GM10266 (cell line): Measurements from ENCODE around the gene MVB12B.

Source experiments
- DNase-seq: peaks from one replicate; pipeline ENCODE4 v3.0.0; 2012; ENCODE audit errors: extremely low spot score
- TF ChIP-seq, protein P1 (sequence below): IDR thresholded peaks from 2 replicates; pipeline ENCODE4 v1.5.1; 2012; ENCODE audit warnings: mild to moderate bottlenecking, low read depth; ENCODE audit not compliant: control insufficient read depth, insufficient read depth; ENCODE audit errors: missing control alignments

The MVB12B gene

DNA sequence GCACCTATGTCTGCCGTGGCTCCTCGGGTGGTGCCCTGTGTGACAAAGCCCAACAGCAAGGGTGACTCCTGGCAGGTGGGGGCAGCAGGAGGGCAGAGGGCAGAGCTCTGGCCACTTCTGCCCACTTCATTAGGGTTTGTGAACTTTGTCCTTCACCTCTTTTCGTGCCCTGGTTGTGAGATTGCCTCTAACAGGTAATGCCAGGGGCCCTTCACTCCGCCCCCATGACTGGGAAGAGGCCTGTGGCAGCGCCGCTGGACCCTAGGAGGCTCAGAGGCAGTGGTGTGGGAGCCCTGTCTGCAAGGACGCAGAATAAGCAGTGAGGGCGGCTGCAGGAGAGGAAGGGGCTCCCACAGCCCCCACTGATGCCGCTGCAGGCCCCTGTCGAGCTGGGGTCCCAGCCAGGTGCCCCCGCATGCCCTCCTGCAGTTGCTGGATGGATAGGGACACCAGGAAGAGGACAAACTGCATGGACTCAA lies 178.4 kb downstream of the MVB12B start:
- DNase-seq = no peak
- TF ChIP-seq, protein P1, sequence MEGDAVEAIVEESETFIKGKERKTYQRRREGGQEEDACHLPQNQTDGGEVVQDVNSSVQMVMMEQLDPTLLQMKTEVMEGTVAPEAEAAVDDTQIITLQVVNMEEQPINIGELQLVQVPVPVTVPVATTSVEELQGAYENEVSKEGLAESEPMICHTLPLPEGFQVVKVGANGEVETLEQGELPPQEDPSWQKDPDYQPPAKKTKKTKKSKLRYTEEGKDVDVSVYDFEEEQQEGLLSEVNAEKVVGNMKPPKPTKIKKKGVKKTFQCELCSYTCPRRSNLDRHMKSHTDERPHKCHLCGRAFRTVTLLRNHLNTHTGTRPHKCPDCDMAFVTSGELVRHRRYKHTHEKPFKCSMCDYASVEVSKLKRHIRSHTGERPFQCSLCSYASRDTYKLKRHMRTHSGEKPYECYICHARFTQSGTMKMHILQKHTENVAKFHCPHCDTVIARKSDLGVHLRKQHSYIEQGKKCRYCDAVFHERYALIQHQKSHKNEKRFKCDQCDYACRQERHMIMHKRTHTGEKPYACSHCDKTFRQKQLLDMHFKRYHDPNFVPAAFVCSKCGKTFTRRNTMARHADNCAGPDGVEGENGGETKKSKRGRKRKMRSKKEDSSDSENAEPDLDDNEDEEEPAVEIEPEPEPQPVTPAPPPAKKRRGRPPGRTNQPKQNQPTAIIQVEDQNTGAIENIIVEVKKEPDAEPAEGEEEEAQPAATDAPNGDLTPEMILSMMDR = no peak

DNA sequence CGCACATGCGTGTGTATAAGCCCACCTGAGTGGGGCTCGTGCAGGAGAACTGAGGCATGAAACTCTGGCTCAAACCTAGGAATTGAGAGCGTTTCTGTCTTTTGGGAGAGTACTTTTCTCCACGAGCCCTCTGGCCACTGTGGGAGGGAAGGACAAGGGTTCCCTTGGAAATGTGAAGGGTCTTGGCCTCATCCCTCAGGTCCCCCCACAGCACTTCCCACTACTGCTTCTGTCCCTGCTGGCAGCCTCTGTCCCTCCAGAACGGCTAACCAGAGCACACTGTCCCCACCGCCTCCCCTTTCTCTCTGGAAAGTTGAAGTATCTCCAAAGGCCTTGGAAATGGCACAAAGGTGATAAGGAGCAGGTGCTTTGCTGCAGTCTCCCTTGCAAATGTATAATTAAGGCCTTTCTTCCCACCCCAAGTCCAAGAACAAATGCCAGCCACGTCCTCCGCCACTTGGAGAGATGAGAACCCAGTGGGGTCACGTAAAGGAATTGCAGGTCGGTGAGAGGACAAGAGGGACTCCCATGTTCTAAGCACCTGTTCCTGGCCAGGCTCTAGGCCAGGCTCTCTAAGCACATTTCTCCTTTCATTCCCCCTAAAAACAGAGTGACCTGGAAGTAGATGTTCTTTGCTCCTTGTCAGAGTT lies 179.2 kb downstream of the MVB12B start:
- TF ChIP-seq, protein P1 = no peak
- DNase-seq = no peak

- no peak for DNase-seq
- TF ChIP-seq, protein P1 = no peak
These were observed 180.0 kb downstream of the MVB12B start for GRCh38 chr9:126506361-126507317.

DNA sequence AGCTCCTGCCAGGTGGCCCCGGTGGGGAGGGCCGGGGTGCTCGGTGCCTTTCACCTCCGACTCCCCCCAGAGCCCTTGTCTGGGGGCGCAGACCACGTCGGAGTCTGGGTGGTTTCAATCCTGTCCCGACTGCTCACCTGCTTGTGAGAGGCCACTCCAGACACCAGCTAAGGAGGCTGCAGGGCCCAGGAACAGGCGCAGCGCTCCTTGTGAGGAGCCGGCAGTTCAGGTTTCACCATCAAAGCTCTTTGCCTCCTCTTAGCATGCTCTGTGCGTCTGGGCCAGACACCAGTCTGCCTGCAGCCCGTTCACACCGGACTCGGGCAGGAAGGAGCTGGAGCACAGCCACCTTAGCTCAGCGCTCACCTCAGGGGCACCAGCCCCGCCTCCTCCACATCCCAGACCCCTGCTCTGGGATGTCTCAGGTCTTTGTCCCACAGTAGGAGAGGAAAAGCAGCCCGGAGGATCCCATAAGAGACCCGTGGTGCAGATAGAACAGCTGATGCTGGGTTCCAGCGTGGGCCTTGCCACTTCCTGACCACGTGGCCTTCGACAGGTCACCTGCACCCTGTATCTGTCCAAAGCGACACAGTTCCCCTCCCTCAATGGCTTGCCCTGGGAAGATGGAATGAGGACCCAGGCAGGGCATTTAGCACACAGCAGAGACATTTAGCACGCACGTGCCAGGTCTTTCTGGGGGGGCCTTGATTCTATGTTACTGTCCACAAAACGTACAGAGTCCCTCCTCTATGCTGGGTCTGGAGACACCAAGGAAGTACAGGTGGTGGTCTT lies 180.9 kb downstream of the MVB12B start:
- DNase-seq = no peak
- TF ChIP-seq, protein P1 = no peak

DNA sequence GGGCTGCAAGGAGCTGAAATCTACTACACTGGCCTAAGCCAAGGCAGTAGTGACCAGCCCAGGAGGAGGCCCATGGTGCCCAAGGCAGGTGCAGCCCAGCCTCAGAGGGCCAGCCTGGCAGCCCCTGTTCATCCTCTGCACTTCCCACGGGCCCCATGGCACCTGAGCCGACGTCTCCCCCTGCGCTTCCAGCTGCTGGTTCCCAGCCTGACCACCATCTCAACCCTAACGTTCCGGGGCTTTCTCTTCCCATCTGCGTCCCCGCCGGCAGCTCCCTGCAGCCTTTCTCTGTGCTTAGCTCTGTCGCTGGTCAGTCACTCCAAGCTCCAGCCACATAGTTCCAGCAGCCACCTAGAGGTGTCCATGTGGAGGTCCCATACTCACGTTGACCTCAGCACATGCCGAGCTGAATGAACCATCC lies 181.6 kb downstream of the MVB12B start:
- TF ChIP-seq, protein P1 = no peak
- no peak for DNase-seq

- TF ChIP-seq, protein P1 = no peak
- DNase-seq = no peak
These were observed 182.3 kb downstream of the MVB12B start for GRCh38 chr9:126508928-126509327.

DNA sequence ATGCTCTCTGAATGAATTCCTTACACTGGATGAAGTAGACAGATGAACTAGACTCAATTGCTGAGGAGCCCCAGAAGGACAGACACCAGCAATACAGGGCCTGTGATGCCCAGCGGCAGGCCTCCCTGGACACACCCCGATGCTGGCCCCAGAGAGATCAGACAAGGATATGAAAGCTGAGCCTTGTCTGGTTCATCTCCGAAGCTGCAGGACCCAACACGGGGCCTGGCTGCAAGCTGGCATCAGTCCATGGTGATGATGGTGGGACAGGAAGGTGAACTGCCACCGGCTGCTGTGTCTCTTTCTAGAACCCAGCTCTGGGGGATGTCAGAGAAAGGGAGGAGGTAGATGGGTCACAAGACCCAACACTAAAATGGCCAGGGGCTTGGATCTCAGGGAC lies 183.1 kb downstream of the MVB12B start:
- no peak for DNase-seq
- TF ChIP-seq, protein P1 = no peak
